GM23248 (cell line): Measurements from ENCODE around the gene KRT33B. TPM values are rescaled to one million over a fixed set of nuclear protein-coding genes. Genes with fewer than 3 reads are reported as not detected.
A peak's percentile ranks its signal among the peaks of the same experiment; 100 is the strongest.

ENCODE experiments used
- DNase-seq: peaks from one replicate; pipeline ENCODE4 v3.0.0-alpha.2; 2015
- H2AFZ ChIP-seq: fragments of 200-600 bp; sonication (generic); 2 replicates; pipeline ENCODE4 v1.6.1; 2016; ENCODE audit warnings: antibody characterized with exemption
- H3F3A ChIP-seq: fragments of 200-600 bp; sonication (generic); 2 replicates; pipeline ENCODE4 v1.6.1; 2016; ENCODE audit warnings: mild to moderate bottlenecking, antibody characterized with exemption, mixed run types; ENCODE audit not compliant: insufficient read depth
- H3K27ac ChIP-seq: fragments of 200-600 bp; sonication (generic); 2 replicates; pipeline ENCODE4 v1.5.1; 2016; ENCODE audit warnings: mild to moderate bottlenecking
- H3K27me3 ChIP-seq: fragments of 200-600 bp; sonication (generic); replicated peaks from 2 replicates; pipeline ENCODE4 v1.6.1; 2016; ENCODE audit warnings: mild to moderate bottlenecking; ENCODE audit not compliant: insufficient read depth
- H3K36me3 ChIP-seq: fragments of 200-600 bp; sonication (generic); 2 replicates; pipeline ENCODE4 v1.6.1; 2016; ENCODE audit warnings: low read depth, mild to moderate bottlenecking
- H3K4me1 ChIP-seq: fragments of 200-600 bp; sonication (generic); 2 replicates; pipeline ENCODE4 v1.6.1; 2016; ENCODE audit warnings: mild to moderate bottlenecking; ENCODE audit not compliant: insufficient read depth
- H3K4me2 ChIP-seq: fragments of 200-600 bp; sonication (generic); one replicate; pipeline ENCODE4 v1.6.1; 2016; ENCODE audit warnings: mild to moderate bottlenecking; ENCODE audit not compliant: unreplicated experiment
- H3K4me3 ChIP-seq: fragments of 200-600 bp; sonication (generic); 2 replicates; pipeline ENCODE4 v1.5.1; 2016; ENCODE audit warnings: mild to moderate bottlenecking
- H3K79me2 ChIP-seq: fragments of 200-600 bp; sonication (generic); 2 replicates; pipeline ENCODE4 v1.6.1; 2016; ENCODE audit warnings: mild to moderate bottlenecking; ENCODE audit not compliant: insufficient read depth
- H3K9ac ChIP-seq: fragments of 200-600 bp; sonication (generic); 2 replicates; pipeline ENCODE4 v1.6.1; 2016; ENCODE audit warnings: mild to moderate bottlenecking
- H3K9me2 ChIP-seq: fragments of 200-600 bp; sonication (generic); 2 replicates; pipeline ENCODE4 v1.6.1; 2016; ENCODE audit warnings: mixed run types, mild to moderate bottlenecking, moderate library complexity; ENCODE audit not compliant: insufficient read depth
- H3K9me3 ChIP-seq: fragments of 200-600 bp; sonication (generic); one replicate; pipeline ENCODE4 v1.6.1; 2017; ENCODE audit warnings: low read depth
- H4K20me1 ChIP-seq: fragments of 200-600 bp; sonication (generic); 2 replicates; pipeline ENCODE4 v1.6.0; 2016; ENCODE audit not compliant: insufficient read depth
- EZH2 ChIP-seq: fragments of 200-600 bp; sonication (generic); IDR thresholded peaks from 2 replicates; pipeline ENCODE4 v1.6.1; 2018; ENCODE audit warnings: antibody characterized with exemption, mild to moderate bottlenecking; ENCODE audit not compliant: insufficient read depth, poor library complexity, severe bottlenecking
- EZH2phosphoT487 ChIP-seq: fragments of 200-600 bp; sonication (generic); IDR thresholded peaks from 2 replicates; pipeline ENCODE4 v1.6.1; 2018; ENCODE audit warnings: antibody characterized with exemption, moderate library complexity, mild to moderate bottlenecking, low read depth; ENCODE audit not compliant: insufficient read depth
- WGBS, 2 experiments: methylation state at CpG; one replicate each; pipeline ENCODE4 v1.1.6; 2015 to 2017; ENCODE audit warnings: low lambda C conversion rate in 2 of 2, low coverage in 1 of 2; ENCODE audit errors: missing lambda C conversion rate in 2 of 2; 5-methylcytosine and 5-hydroxymethylcytosine counted together
- in situ Hi-C: fragments of 300-500 bp; cut with MboI; formaldehyde crosslinking; loops from 2 replicates; pipeline ENCODE4 v1.15.0; 2020
- polyA plus RNA-seq: library from polyadenylated mRNA; unstranded; fragments of >200 nt; fragmentation: Nextera tagmentation; extraction: Ambion mirVana; gene quantifications from 2 replicates; pipeline ENCODE4 v1.2.1, GENCODE V29; 2016
- total RNA-seq: library from RNA; depleted of rRNA; stranded (reverse); fragments of >200 nt; shearing (Covaris generic); gene quantifications from 2 replicates; pipeline ENCODE4 v1.2.3, GENCODE V29; 2014

The KRT33B gene
- total and polyA plus RNA-seq, 2 experiments from 2014 or later: 0.76 to 1.0 TPM

GRCh38 chr17:41325611-41326010, 44.0 kb downstream of the KRT33B start:
- Histone ChIP-seq H4K20me1 (no peaks in the 10 kb centered on the region), H2AFZ (no peak overlapping the region), H3K4me2 (no peak overlapping the region), H3K36me3 (no peaks in the 10 kb centered on the region), H3K4me1 (peaks cover 9% of the 10 kb centered on the region), H3K27ac (no peak overlapping the region), H3K27me3 (no peaks in the 10 kb centered on the region), H3K79me2 (no peaks in the 10 kb centered on the region), H3K4me3 (no peak overlapping the region), H3K9ac (no peak overlapping the region), H3K9me3 (peaks cover under 1% of the 10 kb centered on the region), H3F3A (no peaks in the 10 kb centered on the region), H3K9me2 (no peaks in the 10 kb centered on the region)
- no peak for DNase-seq
- no peak for TF ChIP-seq EZH2phosphoT487
- TF ChIP-seq EZH2: no peak
- WGBS, 2 experiments: 93 to 95% methylated on average over 6 of the region's 6 CpGs
- in situ Hi-C loops: loop anchor here (10.0 to 25.0 kb wide), 2 partner anchors 337 to 421 kb away; no protein-coding TSS in a partner anchor

DNA sequence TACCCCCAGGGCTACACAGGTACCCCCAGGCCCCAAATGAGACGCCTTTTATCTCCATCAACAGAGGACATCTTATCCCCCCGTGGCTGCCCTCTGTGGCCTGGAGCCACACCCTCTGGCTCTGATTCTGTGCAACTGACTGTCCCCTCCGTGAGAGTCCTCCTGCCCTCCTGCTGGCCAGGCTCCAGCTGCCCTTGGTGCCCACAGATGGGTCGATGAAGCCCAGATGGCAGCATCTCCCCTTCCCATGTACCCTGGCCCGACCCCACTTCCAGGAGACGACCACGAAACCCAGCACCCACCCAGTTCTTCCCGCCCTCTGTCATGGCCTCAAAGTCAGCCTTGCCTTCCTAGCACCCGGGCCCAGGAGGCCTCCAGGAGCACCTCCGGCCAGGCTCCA, 44.5 kb downstream of the KRT33B start:
- in situ Hi-C loops: loop anchor here (10.0 to 25.0 kb wide), 2 partner anchors 337 to 420 kb away; no protein-coding TSS in a partner anchor
- Histone ChIP-seq H4K20me1 (no peaks in the 10 kb centered on the region), H3K4me1 (peaks cover 9% of the 10 kb centered on the region), H3K9me2 (no peaks in the 10 kb centered on the region), H3K27ac (no peak overlapping the region), H3K4me2 (no peak overlapping the region), H3K79me2 (no peaks in the 10 kb centered on the region), H3K4me3 (no peak overlapping the region), H3K9me3 (peaks cover 3% of the 10 kb centered on the region), H2AFZ (no peak overlapping the region), H3K36me3 (no peaks in the 10 kb centered on the region), H3K9ac (no peak overlapping the region), H3K27me3 (no peaks in the 10 kb centered on the region), H3F3A (no peaks in the 10 kb centered on the region)
- 89 to 92% methylated on average over 6 to 10 of the region's 10 CpGs for WGBS, 2 experiments
- TF ChIP-seq EZH2 (no peak), EZH2phosphoT487 (no peak)
- DNase-seq: no peak

- Histone ChIP-seq H3K4me1 (peaks cover 9% of the 10 kb centered on the region), H3K4me3 (no peak overlapping the region), H4K20me1 (no peaks in the 10 kb centered on the region), H3K79me2 (no peaks in the 10 kb centered on the region), H3K4me2 (no peak overlapping the region), H2AFZ (no peak overlapping the region), H3K9ac (no peak overlapping the region), H3K9me3 (peaks cover 3% of the 10 kb centered on the region), H3K27me3 (no peaks in the 10 kb centered on the region), H3K36me3 (no peaks in the 10 kb centered on the region), H3K9me2 (no peaks in the 10 kb centered on the region), H3F3A (no peaks in the 10 kb centered on the region), H3K27ac (no peak overlapping the region)
- no peak for TF ChIP-seq EZH2
- no peak for TF ChIP-seq EZH2phosphoT487
- no peak for DNase-seq
- in situ Hi-C loops: loop anchor here (10.0 to 25.0 kb wide), 2 partner anchors 338 to 420 kb away; no protein-coding TSS in a partner anchor
- 90 to 91% methylated on average over 15 to 16 of the region's 16 CpGs for WGBS, 2 experiments
Measured at GRCh38 chr17:41324180-41325075, 45.2 kb downstream of the KRT33B start.

GRCh38 chr17:41322903-41323895, 46.4 kb downstream of the KRT33B start:
- peaks cover 9% of the 10 kb centered on the region for H3K4me1 ChIP-seq
- in situ Hi-C loops: loop anchor here (10.0 kb wide), 1 partner anchor 418 kb away; no protein-coding TSS in a partner anchor
- H2AFZ ChIP-seq: peak overlapping the region; percentile 85; the same call in 1 of the 2 replicates
- H3K9ac ChIP-seq: no peak overlapping the region
- DNase-seq: no peak
- TF ChIP-seq EZH2 (no peak), EZH2phosphoT487 (no peak)
- H3F3A ChIP-seq: no peaks in the 10 kb centered on the region
- no peak overlapping the region for H3K27ac ChIP-seq
- no peaks in the 10 kb centered on the region for H4K20me1 ChIP-seq
- no peaks in the 10 kb centered on the region for H3K27me3 ChIP-seq
- no peak overlapping the region for H3K4me3 ChIP-seq
- H3K9me3 ChIP-seq: peaks cover 3% of the 10 kb centered on the region
- H3K36me3 ChIP-seq: no peaks in the 10 kb centered on the region
- H3K9me2 ChIP-seq: no peaks in the 10 kb centered on the region
- H3K4me2 ChIP-seq: no peak overlapping the region
- no peaks in the 10 kb centered on the region for H3K79me2 ChIP-seq
- WGBS, 2 experiments: 96 to 99% methylated on average over 11 of the region's 11 CpGs
